GM21528 (cell line): ENCODE data around the gene PYGO2.
"Not testable (repeated sequence)": the region's sequence is repeated elsewhere in the genome, so short reads cannot be mapped to it uniquely, and the experiment has no call there.

Source experiments
- ATAC-seq: cut with Tn5 transposase; IDR thresholded peaks from one replicate; pipeline ENCODE4 v1.9.1; 2021; ENCODE audit warnings: mild to moderate bottlenecking, moderate library complexity; ENCODE audit not compliant: unreplicated experiment, low FRiP score

Gene PYGO2

DNA sequence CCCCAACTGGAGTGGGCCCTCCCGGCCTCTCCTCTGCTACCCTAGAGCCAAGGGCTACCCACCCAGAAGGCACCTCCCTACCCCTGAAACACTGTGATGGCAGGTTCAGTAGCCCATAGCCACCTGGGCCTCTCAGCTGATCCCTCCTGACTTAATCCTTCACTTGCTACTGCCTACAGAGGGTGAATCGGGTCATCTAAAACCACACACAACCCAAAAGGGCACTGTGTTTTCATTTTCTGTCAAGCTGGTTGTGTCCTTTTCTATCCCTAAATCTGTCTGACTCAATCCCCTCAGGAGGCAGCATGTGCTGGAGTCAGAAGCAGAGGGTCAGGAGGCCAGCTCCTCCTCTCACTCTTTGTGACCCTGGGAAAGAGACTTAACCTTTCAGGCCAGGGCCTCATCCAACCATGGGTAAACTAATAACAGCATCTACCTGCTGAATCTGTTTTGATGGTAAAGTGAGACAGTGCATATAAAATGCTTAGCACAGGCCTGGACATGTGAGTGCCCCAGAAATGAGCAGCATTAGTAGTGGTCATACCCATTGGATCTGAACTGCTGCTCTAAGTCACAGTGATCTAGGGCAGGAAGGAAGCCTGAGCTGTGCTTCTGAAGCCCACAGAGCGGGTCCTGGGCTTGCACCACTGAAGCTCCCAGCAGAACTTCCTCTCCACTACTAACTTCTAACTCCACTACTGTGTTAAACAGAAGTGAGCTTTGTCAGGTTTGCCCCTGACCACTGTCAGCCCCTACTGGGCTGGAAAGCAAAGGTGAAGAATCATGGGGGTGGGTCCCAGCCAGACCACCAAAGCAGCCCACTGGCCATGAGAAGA lies 36.0 kb downstream of the PYGO2 start:
- ATAC-seq, result no peak

DNA sequence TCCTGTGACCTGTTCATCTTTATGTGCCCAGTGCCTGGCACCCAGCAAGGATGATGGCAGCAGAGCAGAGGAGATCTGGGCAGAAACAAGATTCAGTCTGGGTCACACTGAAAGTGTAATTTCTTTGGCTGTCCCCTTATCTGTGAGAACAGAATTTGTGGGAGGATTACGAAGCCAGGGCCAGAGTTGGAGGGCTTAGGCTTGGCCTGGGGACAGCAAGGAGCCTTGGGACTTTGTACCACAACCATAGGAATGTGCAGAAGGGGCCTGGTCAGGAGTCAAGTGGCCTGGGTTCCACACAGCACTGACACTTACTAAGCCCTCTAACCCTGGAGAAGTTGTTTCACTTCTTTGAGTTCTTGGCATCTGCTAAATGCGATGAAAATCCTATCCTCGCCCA lies 37.9 kb downstream of the PYGO2 start:
- no peak for ATAC-seq

DNA sequence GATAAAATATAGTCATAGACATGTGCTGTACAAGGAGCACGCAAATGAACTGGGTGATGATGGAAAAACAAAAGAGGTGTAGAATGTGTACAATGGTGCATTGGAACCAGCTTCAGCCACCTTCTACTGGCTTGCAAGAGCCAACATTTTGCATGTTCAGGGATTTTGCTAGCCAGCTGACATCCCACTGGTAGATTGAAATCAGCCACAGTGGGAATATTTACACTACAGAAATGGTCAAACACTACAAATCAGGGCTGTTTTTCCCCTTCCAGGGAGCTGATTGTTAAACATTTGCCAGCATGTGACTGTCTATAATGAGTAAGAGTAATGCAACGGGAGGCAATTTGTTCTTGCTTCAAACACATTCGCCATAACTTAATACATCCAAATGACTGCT lies 48.3 kb downstream of the PYGO2 start:
- no peak for ATAC-seq

DNA sequence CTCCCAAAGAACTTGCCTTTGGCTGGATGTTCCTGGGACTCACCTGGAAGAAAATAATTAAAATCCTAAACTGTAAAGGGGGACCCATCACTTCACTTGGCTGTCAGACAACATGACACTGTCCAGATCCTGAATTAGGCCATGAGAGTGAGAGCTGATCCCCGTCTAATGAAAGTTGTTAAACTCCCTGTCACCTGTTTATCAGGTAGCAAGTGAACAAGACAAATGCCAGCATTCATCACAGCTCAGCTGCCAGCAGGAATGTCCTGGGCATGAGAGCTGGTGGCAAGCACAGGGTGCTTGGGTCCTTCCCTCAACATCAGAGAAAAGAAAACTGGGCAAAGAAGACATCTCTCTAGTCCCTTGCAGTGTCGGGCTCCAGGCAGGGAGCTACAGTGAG lies 48.8 kb downstream of the PYGO2 start:
- no peak for ATAC-seq

DNA sequence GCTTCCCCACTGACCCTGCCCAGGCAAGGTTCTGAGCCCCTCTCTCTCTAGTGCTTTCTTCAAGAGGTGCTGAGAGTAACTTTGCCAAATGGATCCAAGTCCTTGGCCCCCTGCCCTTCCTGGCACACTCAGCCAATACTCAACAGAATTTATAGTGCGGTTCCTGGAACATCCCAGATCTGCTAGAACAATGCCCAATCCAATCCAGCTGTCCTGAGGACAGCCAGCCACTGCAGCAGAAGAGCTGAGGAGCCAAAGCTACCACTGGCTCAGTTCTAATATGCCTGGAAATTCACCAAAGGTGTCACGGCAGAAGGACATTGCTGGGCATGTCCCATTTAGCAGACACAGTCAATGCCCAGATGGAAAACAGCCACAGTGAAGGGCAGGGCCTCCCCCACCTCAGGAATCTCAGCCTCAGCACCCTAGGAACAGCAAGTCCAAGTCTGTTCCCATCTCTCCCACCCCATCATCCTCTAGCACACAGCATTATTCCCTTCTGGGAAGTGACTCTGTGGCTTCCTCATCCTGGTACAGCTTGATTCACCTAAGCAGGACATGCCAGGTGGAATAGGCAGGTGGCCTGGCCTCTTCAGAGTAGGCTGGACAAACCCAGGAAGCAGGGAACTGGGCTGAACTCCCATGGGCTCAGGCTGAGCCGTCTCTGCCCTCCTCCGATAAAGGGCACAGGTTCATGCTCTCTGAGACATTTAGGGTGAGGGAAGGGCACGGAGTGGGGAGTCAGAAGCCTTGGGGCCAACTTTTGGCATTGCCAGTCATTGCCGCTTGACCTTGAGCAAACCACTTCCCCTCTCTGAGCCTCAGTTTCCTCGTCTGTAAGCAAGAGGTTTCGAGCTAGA lies 49.7 kb downstream of the PYGO2 start:
- ATAC-seq, result no peak

DNA sequence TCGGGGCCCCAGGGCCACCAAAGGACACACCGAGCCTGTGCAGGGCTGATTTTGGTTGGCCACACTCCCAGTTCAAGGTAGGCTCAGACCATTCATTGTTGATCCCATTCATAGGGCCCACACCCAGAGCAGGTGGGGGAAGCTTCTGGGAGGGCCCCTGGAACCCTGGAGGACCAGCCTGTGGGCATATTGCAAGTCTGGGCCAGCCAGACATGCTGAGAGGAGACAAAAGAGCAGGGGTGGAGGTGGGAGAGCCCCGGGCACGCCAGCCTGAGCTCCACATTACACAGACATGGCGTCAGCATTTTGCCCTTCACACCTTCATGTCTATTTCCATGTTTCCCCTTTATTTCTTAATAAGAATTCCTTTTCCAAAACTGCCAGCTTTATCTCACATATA lies 50.7 kb downstream of the PYGO2 start:
- no peak for ATAC-seq

DNA sequence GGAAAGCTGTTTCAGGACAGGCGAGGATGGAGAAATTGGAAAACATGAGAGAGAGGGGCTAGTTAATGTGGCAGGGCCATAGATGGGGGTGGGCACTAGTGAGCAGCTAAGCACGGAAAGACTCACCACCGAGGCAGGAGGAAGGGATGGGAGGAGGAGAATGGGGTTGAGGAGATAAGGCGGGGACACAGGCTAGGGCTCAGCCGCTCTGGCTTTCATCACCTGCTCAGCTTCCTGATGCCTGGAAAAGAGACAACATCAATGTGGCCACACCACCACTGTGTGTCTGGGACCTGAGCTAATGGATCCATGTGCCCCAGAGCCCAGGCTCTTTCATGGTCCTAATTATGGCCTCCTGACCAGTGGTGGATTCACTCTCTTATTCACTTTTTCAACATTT lies 52.6 kb downstream of the PYGO2 start:
- no peak for ATAC-seq

DNA sequence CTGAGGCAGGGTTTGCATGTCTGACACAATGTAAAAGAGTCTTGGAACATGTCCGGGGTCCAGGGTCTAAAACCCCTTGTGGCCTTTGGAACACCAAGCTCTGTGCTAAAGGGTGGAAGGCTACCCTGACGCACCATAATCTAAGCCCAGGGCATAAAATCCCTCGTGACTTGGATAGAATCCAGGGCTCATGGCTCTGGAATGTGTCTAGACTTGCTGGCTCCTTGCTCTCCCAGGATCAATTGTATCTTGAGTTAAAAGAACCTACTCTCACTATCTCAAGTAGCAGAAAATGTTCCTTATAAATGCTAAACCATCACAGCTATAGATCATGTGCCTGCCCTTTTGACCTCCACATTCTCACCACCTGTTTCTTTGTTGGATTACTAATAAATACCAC lies 53.5 kb downstream of the PYGO2 start:
- not testable (repeated sequence) for ATAC-seq
